Measurements from ENCODE around the gene PDS5B.
"Not testable (repeated sequence)": the region's sequence is repeated elsewhere in the genome, so short reads cannot be mapped to it uniquely, and the experiment has no call there.

The PDS5B gene

DNA sequence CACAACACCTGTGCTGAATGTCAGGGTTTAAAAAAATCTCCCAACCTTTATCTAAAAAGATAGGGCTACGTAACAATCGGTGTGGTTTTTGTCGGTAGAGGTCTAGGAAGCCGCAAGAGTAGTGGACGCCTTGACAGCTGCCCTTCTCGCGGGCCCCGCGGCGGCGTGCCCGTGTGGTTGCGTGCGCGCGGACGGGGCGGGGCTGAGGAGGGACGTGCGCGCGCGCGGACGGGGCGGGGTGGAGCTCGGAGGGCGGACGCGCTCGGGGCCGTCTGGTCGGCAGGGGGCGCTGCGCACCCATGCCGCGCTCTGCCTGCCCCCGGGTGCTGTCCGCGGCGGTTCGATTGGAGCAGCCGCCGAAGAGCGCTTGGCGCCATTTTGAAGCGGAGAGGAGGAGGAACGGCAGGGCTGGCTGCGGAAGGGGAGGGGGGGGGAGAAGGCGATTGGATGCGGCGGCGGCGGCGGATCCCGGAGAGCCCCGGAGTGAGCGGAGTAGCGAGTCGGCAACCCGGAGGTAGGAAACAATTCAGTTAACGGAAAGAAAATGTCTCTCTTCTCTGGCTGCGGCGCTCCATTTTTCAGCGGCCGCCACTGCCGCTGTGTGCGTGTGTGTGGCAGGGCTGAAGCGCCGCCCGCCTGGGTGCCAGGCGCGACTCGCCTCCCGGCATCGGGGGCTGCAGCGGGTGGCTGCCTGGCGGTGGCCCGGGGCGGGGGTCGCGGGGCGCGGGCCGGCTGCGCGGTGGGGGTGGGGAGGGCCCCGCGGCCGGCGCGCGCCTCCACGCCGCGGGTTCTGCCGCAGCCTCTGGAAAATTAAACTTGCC is at the start of gene PDS5B:
Gene PDS5B (plus strand): TSS at position 373 of the 821 bp plus-strand sequence. CDS start 62,321 bp downstream, outside the sequence.
- peak; percentile 98 for DNase-seq

DNA sequence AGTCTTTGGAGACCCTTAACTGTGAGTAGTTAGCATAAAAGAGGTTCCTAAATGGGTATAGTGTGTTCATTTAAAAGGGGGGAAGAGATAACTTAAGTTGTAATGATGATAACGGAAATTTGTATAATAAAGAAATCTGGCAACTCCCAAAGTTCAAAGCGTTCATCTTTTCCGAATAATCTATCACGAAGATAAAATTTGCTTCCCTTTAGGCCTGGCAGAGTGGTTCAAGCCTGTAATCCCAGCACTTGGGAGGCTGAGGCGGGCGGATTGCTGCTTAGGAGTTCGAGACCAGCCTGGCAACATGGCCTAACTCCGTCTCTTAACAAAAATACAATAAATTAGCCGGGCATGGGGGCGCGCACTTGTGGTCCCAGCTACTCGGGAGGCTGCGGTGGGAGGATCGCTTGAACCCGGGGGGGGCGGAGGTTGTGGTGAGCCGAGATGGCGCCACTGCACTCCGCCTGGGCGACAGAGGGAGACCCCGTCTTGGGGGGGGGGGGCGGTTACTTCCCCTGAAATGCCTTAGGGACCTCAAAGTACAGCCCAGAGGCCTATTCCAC is 48.6 kb upstream of the PDS5B start:
- no peak for DNase-seq

DNA sequence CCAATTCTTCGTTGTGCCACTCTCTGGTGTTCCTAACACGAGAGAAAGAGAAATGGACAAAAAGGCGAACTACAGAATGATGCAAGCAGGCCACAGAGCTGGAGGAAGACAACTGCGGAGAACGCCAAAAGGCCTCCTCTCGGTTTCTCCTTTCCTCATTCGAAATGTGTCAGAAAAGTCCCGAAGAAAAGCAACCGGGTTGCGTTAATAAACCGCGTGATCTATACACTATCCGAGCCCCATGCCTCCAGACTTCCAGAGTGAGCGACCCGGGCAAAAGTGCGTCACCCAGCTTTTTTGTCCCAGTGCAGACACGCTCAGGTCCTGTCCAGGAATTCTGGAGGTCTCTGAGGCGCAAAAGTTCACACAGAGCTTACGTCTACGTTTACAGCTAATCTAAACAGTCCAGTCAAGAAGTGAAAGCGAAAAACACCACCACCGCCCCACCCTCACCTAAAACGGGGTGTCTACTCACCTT is 48.1 kb upstream of the PDS5B start:
- no peak for DNase-seq

GRCh38 chr13:32538621-32539246 is 47.5 kb upstream of the PDS5B start, which contains the start of gene N4BP2L2:
N4BP2L2 (minus strand) TSS chr13:32538795; CDS start chr13:32537027, 1,768 bp downstream.
- peak; percentile 99 for DNase-seq

DNA sequence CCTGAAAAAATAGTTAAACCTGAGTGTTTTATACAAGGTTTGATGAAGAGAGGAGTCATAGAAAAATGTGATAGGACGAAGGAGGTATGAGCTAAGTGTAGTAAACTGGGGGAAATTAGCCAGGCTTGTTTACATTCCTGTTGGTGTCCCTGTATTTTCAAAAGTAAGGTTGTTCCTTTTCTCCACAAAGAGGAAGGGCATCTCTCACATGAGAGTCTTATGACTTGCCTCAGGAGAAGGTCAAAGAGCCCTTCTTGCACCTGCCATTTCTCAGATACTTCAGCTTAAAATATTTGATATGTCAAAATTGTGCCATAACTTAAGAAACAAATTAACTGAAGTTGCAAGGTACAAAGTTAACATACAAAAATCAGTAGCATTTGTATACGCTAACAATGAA is 44.0 kb upstream of the PDS5B start:
- DNase-seq = no peak

GRCh38 chr13:32545083-32545482 is 41.2 kb upstream of the PDS5B start:
- no peak for DNase-seq

DNA sequence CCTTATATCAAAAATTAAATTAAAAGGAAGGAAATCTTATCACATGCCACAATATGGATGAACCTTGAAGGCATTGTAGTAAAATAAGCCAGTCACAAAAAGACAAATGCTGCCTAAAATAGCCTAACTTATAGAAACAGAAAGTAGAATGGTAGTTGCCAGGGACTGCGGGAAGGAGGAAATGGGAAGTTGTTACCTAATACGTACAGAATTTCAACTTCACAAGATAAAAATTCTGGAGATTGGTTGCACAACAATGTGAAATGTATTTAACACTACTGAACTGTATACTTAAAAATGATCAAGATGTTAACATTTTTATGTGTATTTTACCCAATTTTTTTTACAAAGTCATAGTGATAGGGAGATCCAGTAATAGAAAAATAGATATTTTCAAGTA is 37.4 kb upstream of the PDS5B start:
- no peak for DNase-seq

DNA sequence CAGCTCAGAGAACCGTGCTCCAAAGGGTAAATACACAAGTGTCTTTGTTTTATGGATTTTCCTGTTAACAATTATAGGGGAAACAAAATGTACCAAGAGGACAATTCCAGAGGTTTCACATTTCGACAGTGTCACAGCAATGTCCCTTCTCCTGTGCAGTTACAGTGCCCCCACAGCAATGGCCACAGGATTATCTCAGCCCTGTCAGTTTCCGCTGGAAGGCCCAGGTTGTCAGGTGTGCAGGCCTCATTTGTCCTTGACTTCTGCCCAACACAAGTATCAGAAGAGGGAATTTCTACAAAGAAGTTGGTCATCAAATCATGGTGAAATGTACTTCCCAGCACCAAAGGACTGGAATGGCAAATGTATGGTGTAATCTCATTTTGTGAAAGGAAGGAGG is 36.5 kb upstream of the PDS5B start:
- DNase-seq = no peak

DNA sequence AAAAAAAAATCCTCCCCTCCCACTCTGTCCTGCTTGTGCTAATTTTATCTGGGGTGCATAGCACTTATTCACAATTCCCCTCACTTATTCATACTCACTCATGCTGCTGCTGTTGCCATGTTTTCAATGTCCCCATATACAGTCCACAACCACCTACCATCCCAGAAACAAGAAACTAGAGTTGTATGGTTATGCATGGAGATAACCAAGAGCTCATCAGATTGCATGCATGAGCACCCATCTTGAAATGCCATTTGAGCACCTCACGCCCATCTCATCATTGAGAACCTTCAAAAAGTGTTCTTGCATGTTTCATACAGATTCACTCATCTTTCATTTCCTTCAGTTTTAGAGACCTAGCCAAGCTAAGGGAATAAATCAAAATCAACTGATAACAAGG is 32.5 kb upstream of the PDS5B start:
- DNase-seq = no peak

GRCh38 chr13:32555613-32556012 is 30.6 kb upstream of the PDS5B start:
- no peak for DNase-seq

DNA sequence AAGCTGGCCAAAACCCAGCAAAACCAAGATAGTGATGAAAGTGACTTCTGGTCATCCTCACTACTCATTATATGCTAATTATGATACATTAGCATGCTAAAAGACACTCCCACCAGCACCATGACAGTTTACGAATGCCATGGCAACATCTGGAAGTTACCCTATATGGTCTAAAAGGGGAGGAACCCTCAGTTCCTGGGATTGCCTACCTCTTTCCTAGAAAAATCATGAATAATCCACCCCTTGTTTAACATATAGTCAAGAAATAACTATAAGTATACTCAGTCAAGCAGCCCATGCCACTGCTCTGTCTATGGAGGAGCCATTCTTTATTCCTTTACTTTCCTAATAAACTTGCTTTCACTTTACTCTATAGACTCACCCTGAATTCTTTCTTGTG is 25.4 kb upstream of the PDS5B start:
- not testable (repeated sequence) for DNase-seq

GRCh38 chr13:32575687-32576086 is 10.6 kb upstream of the PDS5B start:
- DNase-seq = not testable (repeated sequence)

DNA sequence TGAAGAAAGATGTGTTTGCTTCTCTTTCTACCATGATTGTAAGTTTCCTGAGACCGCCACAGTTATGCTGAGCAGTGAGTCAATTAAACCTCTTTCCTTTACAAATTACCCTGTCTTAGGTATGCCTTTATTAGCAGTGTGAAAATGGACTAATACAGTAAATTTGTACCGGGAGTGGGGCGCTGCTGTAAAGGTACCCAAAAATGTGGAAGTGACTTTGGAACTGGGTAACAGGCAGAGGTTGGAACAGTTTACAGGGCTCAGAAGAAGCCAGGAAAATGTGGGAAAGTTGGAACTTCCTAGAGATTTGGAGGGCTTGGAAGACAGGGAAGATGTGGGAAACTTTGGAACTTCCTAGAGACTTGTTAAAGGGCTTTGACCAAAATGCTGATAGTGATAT is 9.2 kb upstream of the PDS5B start:
- no peak for DNase-seq

DNA sequence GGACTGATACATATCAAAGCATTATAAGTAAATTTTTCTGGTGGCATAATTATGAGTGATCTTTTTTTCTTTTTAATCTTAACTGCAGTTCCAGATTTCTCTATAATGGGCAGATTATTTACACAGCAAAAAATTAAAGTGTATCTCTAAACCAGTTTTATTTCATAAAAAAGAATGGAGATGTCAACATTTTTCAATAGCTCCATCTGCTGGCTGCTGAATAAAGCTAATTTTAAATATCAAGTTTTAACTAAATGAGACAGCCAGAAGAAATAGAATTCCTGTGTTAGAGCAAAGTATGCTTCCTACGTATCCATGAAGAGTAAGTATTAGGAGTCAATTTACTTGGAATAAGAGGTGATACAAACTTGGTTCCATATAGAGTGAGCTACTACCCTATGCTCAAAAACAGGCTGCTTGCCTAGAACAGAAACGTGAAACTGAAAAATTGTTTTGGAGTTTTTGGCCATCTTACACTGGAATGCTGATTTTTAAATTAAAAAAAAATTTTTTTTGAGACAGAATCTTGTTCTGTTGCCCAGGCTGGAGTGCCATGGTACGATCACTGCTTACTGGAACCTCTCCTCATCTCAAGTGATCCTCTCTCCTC is 5.0 kb upstream of the PDS5B start:
- DNase-seq = peak; percentile 47

DNA sequence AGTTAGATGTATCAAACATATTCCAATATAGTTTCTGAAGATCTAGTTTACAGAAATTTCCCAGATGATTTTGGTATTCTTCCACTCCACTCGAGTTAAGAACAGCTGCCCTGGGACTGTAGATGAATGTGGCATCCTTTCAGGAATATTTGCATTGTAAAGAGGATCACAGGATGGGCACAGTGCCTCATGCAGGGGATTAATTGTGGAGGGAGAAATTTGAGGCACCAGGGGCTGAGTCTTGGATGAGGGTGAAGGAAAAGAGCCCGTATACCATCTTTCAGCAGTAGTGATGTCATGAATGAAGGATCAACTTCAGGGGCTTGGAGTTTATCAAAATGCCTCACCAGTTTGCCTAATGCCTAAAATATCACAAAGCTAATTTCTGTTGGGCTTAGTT is 4.0 kb upstream of the PDS5B start:
- DNase-seq = no peak

GRCh38 chr13:32582991-32583390 is 3.3 kb upstream of the PDS5B start:
- no peak for DNase-seq

GRCh38 chr13:32585550-32586079 is 637 bp upstream of the PDS5B start:
- no peak for DNase-seq

GRCh38 chr13:32587011-32587810 is 959 bp downstream of the PDS5B start:
- DNase-seq = peak; percentile 84

- peak; percentile 67 for DNase-seq
Measured at GRCh38 chr13:32587811-32588170, 1.5 kb downstream of the PDS5B start.

- peak; percentile 48 for DNase-seq
Measured at GRCh38 chr13:32588736-32589135, 2.5 kb downstream of the PDS5B start.

GRCh38 chr13:32589471-32589870 is 3.2 kb downstream of the PDS5B start:
- DNase-seq = peak; percentile 27

GRCh38 chr13:32590266-32590665 is 4.0 kb downstream of the PDS5B start:
- peak; percentile 47 for DNase-seq
